SK-N-SH (cell line): ENCODE results near the gene TMEM14C.

Experiments
- CTCF ChIP-seq: fragments of 200-600 bp; sonication (generic); IDR thresholded peaks from 2 replicates; pipeline ENCODE4 v1.6.1; 2017; ENCODE audit warnings: antibody characterized with exemption, mild to moderate bottlenecking, moderate library complexity
- FOXJ3 ChIP-seq: sonication (generic); formaldehyde crosslinking; IDR thresholded peaks from 2 replicates; pipeline ENCODE4 v1.5.1; 2020; ENCODE audit warnings: mild to moderate bottlenecking, missing genetic modification reagents
- GABPA ChIP-seq: IDR thresholded peaks from 2 replicates; pipeline ENCODE4 v1.4.0; 2012; ENCODE audit warnings: low read depth, mild to moderate bottlenecking
- RXRA ChIP-seq: IDR thresholded peaks from 2 replicates; pipeline ENCODE4 v1.4.0; 2012; ENCODE audit warnings: low read depth, mild to moderate bottlenecking, borderline replicate concordance
- SMC3 ChIP-seq: IDR thresholded peaks from 2 replicates; pipeline ENCODE4 v1.6.1; 2012; ENCODE audit warnings: low read depth, low read length, improper control_type of control experiment
- TEAD4 ChIP-seq: IDR thresholded peaks from 2 replicates; pipeline ENCODE4 v1.4.0; 2012; ENCODE audit warnings: mild to moderate bottlenecking, borderline replicate concordance; ENCODE audit not compliant: insufficient read depth
- USF2 ChIP-seq: fragments of 150-350 bp; IDR thresholded peaks from 2 replicates; pipeline ENCODE4 v1.6.1; 2017; ENCODE audit warnings: antibody characterized with exemption, low read length, low read depth, borderline replicate concordance
- YY1 ChIP-seq: IDR thresholded peaks from 2 replicates; pipeline ENCODE4 v1.4.0; 2012; ENCODE audit warnings: low read depth, mild to moderate bottlenecking
- TF ChIP-seq, protein P1 (sequence below): IDR thresholded peaks from 2 replicates; pipeline ENCODE4 v1.6.1; 2012; ENCODE audit warnings: mild to moderate bottlenecking, low read depth, low read length, moderate library complexity
- TF ChIP-seq, protein P2 (sequence below): IDR thresholded peaks from 2 replicates; pipeline ENCODE4; 2012

GRCh38 chr6:10771371-10771894 is 48.6 kb downstream of the TMEM14C start:
- TF ChIP-seq FOXJ3 (no peak), RXRA (no peak), CTCF (no peak), SMC3 (no peak), GABPA (no peak), USF2 (no peak), TEAD4 (no peak), YY1 (no peak)
- TF ChIP-seq, protein P1, sequence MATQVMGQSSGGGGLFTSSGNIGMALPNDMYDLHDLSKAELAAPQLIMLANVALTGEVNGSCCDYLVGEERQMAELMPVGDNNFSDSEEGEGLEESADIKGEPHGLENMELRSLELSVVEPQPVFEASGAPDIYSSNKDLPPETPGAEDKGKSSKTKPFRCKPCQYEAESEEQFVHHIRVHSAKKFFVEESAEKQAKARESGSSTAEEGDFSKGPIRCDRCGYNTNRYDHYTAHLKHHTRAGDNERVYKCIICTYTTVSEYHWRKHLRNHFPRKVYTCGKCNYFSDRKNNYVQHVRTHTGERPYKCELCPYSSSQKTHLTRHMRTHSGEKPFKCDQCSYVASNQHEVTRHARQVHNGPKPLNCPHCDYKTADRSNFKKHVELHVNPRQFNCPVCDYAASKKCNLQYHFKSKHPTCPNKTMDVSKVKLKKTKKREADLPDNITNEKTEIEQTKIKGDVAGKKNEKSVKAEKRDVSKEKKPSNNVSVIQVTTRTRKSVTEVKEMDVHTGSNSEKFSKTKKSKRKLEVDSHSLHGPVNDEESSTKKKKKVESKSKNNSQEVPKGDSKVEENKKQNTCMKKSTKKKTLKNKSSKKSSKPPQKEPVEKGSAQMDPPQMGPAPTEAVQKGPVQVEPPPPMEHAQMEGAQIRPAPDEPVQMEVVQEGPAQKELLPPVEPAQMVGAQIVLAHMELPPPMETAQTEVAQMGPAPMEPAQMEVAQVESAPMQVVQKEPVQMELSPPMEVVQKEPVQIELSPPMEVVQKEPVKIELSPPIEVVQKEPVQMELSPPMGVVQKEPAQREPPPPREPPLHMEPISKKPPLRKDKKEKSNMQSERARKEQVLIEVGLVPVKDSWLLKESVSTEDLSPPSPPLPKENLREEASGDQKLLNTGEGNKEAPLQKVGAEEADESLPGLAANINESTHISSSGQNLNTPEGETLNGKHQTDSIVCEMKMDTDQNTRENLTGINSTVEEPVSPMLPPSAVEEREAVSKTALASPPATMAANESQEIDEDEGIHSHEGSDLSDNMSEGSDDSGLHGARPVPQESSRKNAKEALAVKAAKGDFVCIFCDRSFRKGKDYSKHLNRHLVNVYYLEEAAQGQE, result no peak
- TF ChIP-seq, protein P2, sequence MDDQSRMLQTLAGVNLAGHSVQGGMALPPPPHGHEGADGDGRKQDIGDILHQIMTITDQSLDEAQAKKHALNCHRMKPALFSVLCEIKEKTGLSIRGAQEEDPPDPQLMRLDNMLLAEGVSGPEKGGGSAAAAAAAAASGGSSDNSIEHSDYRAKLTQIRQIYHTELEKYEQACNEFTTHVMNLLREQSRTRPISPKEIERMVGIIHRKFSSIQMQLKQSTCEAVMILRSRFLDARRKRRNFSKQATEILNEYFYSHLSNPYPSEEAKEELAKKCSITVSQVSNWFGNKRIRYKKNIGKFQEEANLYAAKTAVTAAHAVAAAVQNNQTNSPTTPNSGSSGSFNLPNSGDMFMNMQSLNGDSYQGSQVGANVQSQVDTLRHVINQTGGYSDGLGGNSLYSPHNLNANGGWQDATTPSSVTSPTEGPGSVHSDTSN, result no peak
